Stomach (tissue), 9 donors: ENCODE measurements around the gene CABLES2. TPM values are rescaled to one million over a fixed set of nuclear protein-coding genes. Genes with fewer than 3 reads are reported as not detected.

Source experiments
- DNase-seq, 2 donors: peaks; one replicate each; pipeline versions ENCODE4 v3.0.0 to v3.0.0-alpha.2; 2013 to 2019
- H3K27ac ChIP-seq, 5 donors: fragments of 200-600 bp in 4 of 5; sonication (generic) in 4 of 5; one replicate each; pipeline ENCODE4 v1.5.1; 2013 to 2019; ENCODE audit warnings: mild to moderate bottlenecking in 1 of 5, moderate library complexity in 1 of 5
- H3K27me3 ChIP-seq, 3 donors: fragments of 200-600 bp; sonication (generic); one replicate each; pipeline ENCODE4 v1.5.1; 2017 to 2019; ENCODE audit warnings: mixed run types in 1 of 3
- H3K36me3 ChIP-seq, 4 donors: fragments of 200-600 bp; sonication (generic); 1 replicate in 3 of 4; 2 replicates in 1 of 4; pipeline ENCODE4 v1.5.1; 2016 to 2019
- H3K4me1 ChIP-seq, 4 donors: fragments of 200-600 bp; sonication (generic); one replicate each; pipeline ENCODE4 v1.5.1; 2016 to 2019
- H3K4me3 ChIP-seq, 4 donors: fragments of 200-600 bp; sonication (generic) in 3 of 4; one replicate each; pipeline ENCODE4 v1.5.1; 2016 to 2019; ENCODE audit warnings: mild to moderate bottlenecking in 1 of 4
- H3K9me3 ChIP-seq, 4 donors: fragments of 200-600 bp; sonication (generic); one replicate each; pipeline ENCODE4 v1.5.1; 2016 to 2019
- EP300 ChIP-seq: sonication (generic); formaldehyde crosslinking; IDR thresholded peaks from one replicate; pipeline ENCODE4 v1.6.1; 2017; ENCODE audit warnings: antibody characterized with exemption
- POLR2A ChIP-seq, 4 donors: fragments of 450-650 bp; IDR thresholded peaks; one replicate each; pipeline ENCODE4 v1.6.1; 2016; ENCODE audit warnings: antibody characterized with exemption in 4 of 4, control low read depth in 2 of 4, mild to moderate bottlenecking in 1 of 4, moderate library complexity in 1 of 4
- POLR2AphosphoS5 ChIP-seq, 3 donors: sonication (generic); formaldehyde crosslinking; IDR thresholded peaks; one replicate each; pipeline ENCODE4 v1.6.1; 2016; ENCODE audit warnings: antibody characterized with exemption in 3 of 3
- WGBS, 5 donors: extraction: QIAGEN DNeasy Blood & Tissue Kit in 3 of 5; methylation state at CpG; one replicate each; pipeline versions ENCODE4 v1.1.5 to v1.1.7; 2013 to 2018; 5-methylcytosine and 5-hydroxymethylcytosine counted together
- intact Hi-C: fragments of 100-400 bp; cut with DNase I; formaldehyde crosslinking; loops from one replicate; pipeline ENCODE4 v1.15.1; 2023; ENCODE audit warnings: low total_unique reads
- polyA plus RNA-seq, 3 donors: library from polyadenylated mRNA; stranded (reverse); fragments of 200-250 nt; gene quantifications; one replicate each; pipeline ENCODE4 v1.2.3, GENCODE V29; 2013
- total RNA-seq, 5 donors: library from RNA; depleted of rRNA; stranded (reverse); fragments of >200 nt; gene quantifications; one replicate each; pipeline versions ENCODE4 v1.1.0 to v1.2.3, GENCODE V29; 2014 to 2016
- TF ChIP-seq, protein P1 (sequence below), 7 experiments: fragments of 450-650 bp in 4 of 7; fragments of 200-600 bp in 3 of 7; sonication (generic) in 3 of 7; IDR thresholded peaks; one replicate each; pipeline ENCODE4 v1.5.1; 2016 to 2019; ENCODE audit warnings: antibody characterized with exemption in 7 of 7, control low read depth in 2 of 7, mild to moderate bottlenecking in 1 of 7
- donor health status: healthy with polysubstance abuse.
- donor health status: Bipolar disorder and iron deficiency.
- donor health status: healthy.

CABLES2 gene
- total and polyA plus RNA-seq, 8 donors: 0.55 to 7.8 (median 1.9) TPM

DNA sequence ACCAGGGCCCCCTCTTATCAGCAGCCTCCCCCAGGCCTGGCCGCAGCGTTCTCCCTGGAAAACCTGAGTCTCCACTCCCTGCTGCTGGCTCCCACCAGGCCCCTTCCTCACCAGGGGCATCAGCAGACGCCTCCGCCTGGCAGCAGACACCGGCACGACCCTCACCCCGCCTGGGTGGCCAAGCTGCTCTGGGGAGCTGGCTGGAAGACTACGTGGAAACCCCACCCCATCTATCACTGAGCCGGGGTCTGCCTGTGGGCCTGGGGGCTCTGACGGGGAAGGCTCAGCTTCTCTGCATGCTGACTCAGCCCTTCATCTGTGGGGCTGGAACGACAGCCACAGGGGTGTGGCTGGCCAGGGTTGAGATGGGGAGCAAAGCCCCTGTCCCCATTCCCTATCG is 39.4 kb upstream of the CABLES2 start:
- Histone ChIP-seq H3K27me3 (peaks cover 0 to 80% (median 19%) of the 10 kb centered on the region in 3 donors), H3K4me3 (no peak overlapping the region), H3K27ac (no peak overlapping the region), H3K4me1 (no peaks in the 10 kb centered on the region), H3K36me3 (no peaks in the 10 kb centered on the region), H3K9me3 (no peaks in the 10 kb centered on the region)
- DNase-seq: no peak
- intact Hi-C loops: no loop called here
- 29 to 44% (median 35%) methylated on average over 6 to 12 of the region's 12 CpGs for WGBS, 5 donors
- TF ChIP-seq, protein P1, sequence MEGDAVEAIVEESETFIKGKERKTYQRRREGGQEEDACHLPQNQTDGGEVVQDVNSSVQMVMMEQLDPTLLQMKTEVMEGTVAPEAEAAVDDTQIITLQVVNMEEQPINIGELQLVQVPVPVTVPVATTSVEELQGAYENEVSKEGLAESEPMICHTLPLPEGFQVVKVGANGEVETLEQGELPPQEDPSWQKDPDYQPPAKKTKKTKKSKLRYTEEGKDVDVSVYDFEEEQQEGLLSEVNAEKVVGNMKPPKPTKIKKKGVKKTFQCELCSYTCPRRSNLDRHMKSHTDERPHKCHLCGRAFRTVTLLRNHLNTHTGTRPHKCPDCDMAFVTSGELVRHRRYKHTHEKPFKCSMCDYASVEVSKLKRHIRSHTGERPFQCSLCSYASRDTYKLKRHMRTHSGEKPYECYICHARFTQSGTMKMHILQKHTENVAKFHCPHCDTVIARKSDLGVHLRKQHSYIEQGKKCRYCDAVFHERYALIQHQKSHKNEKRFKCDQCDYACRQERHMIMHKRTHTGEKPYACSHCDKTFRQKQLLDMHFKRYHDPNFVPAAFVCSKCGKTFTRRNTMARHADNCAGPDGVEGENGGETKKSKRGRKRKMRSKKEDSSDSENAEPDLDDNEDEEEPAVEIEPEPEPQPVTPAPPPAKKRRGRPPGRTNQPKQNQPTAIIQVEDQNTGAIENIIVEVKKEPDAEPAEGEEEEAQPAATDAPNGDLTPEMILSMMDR (IDR thresholded peaks at IDR 0.05): no peak
- TF ChIP-seq EP300 (no peak), POLR2A (IDR thresholded peaks at IDR 0.05) (no peak), POLR2AphosphoS5 (IDR thresholded peaks at IDR 0.05) (no peak)

DNA sequence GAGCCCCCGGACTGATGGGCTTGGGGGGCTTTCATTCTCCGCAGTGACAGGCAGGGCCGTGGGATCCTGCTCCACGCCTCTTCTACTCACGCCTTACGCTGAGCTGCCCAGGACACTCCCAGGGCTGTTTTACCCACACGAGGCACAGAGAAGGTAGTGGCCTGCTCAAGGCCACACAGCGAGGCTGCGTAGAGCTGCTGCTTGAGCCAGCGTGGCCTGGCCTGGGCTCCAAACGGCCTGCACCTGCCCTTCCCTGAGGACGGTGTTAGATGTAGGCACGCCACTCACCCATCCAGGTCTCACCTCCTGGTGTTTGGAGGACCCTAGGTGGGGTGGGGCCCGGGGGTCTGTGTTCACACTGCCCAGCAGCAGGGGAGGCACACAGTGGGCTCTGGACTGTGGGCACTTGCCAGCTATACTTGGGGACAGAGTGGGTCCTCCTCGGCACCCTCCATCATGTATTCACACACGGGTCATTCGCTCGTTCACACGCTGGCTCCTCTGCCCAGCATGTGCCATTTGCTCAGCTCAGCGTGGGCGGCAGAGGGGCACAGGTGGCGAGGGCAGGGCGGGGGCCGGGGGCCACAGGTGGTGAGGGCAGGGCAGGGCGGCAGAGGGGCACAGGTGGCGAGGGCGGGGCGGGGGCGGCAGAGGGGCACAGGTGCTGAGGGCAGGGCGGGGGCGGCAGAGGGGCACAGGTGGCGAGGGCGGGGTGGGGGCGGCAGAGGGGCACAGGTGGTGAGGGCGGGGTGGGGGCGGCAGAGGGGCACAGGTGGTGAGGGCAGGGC is 38.7 kb upstream of the CABLES2 start:
- DNase-seq: no peak
- 73 to 84% (median 79%) methylated on average over 5 to 36 of the region's 36 CpGs for WGBS, 5 donors
- Histone ChIP-seq H3K9me3 (no peaks in the 10 kb centered on the region), H3K27me3 (peaks cover 0 to 80% (median 19%) of the 10 kb centered on the region in 3 donors), H3K4me1 (no peaks in the 10 kb centered on the region), H3K27ac (no peak overlapping the region), H3K36me3 (no peaks in the 10 kb centered on the region), H3K4me3 (no peak overlapping the region)
- TF ChIP-seq POLR2AphosphoS5 (IDR thresholded peaks at IDR 0.05): no peak
- intact Hi-C loops: no loop called here

DNA sequence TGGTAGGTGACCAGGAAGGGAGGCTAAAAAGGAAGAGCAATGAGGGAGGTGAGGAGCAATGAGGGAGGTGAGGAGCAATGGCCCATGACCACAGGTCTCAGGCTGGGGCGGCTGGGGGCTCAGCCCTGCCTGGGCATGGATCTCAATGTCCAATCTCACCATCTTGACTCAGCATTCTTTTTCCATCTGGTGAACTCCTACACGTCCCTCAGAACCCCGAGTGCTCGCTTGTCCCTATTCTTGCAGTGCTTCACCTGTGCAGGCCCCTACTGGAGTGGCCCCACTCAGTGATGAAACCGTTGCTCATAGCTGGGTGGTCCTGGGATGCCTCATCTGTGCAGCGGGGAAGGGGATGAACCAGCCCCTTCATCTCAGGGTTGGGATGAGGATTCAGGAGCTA is 37.2 kb upstream of the CABLES2 start:
- WGBS, 5 donors: 84 to 95% (median 94%) methylated on average over 6 of the region's 6 CpGs
- intact Hi-C loops: no loop called here

DNA sequence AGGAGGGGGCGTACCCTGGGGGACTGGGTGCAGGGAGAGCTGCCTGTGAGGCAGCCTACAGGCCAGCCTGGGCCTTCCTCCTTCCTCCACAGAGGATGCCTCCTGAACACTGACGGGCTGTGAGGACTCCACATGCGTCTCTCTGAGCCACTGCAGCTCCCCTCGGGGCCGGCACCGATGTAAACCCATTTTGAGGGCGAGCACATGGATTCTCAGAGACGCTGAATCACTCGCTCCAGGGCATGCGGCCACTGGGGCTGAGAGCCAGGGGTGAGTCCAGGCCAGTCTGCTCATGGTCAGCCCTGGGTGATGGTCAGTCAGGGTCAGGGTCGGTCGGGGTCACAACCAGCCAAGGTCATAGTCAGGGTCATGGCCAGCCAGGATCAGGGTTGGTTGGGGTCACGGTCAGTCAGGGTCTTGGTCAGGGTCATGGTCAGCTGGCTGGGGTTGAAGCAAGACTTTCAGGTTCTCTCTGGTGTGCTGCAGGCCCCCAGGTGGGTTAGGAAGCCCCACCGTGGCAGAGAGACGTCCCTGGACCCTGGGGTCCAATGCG is 35.0 kb upstream of the CABLES2 start:
- peaks cover 0 to 13% (median 4%) of the 10 kb centered on the region in 4 donors for H3K4me1 ChIP-seq
- no peak overlapping the region for H3K4me3 ChIP-seq
- WGBS, 5 donors: 65 to 90% (median 88%) methylated on average over 13 to 16 of the region's 16 CpGs
- TF ChIP-seq, protein P1 (IDR thresholded peaks at IDR 0.05): no peak
- no peak for TF ChIP-seq POLR2AphosphoS5 (IDR thresholded peaks at IDR 0.05)
- no peak for TF ChIP-seq POLR2A (IDR thresholded peaks at IDR 0.05)
- no peak for TF ChIP-seq EP300
- intact Hi-C loops: no loop called here
- peaks cover 0 to 44% (median 4%) of the 10 kb centered on the region in 3 donors for H3K27me3 ChIP-seq
- H3K27ac ChIP-seq: no peak overlapping the region
- no peaks in the 10 kb centered on the region for H3K9me3 ChIP-seq
- no peak for DNase-seq
- no peaks in the 10 kb centered on the region for H3K36me3 ChIP-seq

More for the DNA sequence above, 37.2 kb upstream of the CABLES2 start:
- Histone ChIP-seq H3K27me3 (peaks cover 0 to 66% (median 12%) of the 10 kb centered on the region in 3 donors), H3K4me1 (no peaks in the 10 kb centered on the region), H3K36me3 (no peaks in the 10 kb centered on the region), H3K9me3 (no peaks in the 10 kb centered on the region), H3K27ac (no peak overlapping the region), H3K4me3 (no peak overlapping the region)
- no peak for DNase-seq
- TF ChIP-seq POLR2AphosphoS5 (IDR thresholded peaks at IDR 0.05) (no peak), EP300 (no peak), POLR2A (IDR thresholded peaks at IDR 0.05) (no peak)
- TF ChIP-seq, protein P1 (IDR thresholded peaks at IDR 0.05): no peak

DNA sequence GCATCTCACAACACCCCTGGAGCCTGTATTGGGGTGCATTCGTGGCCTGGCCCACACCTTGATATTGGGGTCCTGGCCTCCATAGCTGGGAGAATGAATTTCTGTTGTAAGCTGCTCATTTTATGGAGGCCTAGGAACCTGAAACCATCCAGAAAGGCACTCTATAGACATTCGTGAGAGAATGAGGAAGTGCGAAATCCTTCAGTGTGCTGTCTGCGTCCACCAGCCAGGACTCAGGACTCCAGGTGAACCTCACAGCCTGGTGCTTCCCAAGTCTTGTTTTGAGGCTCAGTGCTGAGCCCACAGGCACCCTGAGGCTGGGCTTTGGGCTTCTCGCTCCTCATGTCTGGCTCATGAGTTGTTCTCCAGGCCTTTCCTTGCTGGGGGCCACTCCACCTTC is 32.1 kb upstream of the CABLES2 start:
- H3K4me3 ChIP-seq: no peak overlapping the region
- H3K9me3 ChIP-seq: no peaks in the 10 kb centered on the region
- H3K36me3 ChIP-seq: no peaks in the 10 kb centered on the region
- H3K27me3 ChIP-seq: peaks cover 0 to 30% (median 0%) of the 10 kb centered on the region in 3 donors
- no peak overlapping the region for H3K27ac ChIP-seq
- no peak for TF ChIP-seq EP300
- no peak for TF ChIP-seq POLR2A (IDR thresholded peaks at IDR 0.05)
- TF ChIP-seq, protein P1 (IDR thresholded peaks at IDR 0.05): no peak
- no peak for TF ChIP-seq POLR2AphosphoS5 (IDR thresholded peaks at IDR 0.05)
- H3K4me1 ChIP-seq: peaks cover 5 to 19% (median 10%) of the 10 kb centered on the region in 4 donors
- intact Hi-C loops: no loop called here
- 74 to 90% (median 77%) methylated on average over 5 of the region's 5 CpGs for WGBS, 5 donors
- DNase-seq: no peak
